SK-N-MC (cell line): ENCODE results near the gene GABRD.

Experiments
- DNase-seq: peaks from one replicate; pipeline ENCODE4 v3.0.0-alpha.2; 2011; ENCODE audit warnings: low read depth, low spot score
- H3K27ac ChIP-seq: fragments of 200-600 bp; sonication (generic); 2 replicates; pipeline ENCODE4 v1.5.1; 2016; ENCODE audit warnings: mixed run types
- H3K36me3 ChIP-seq: fragments of 200-600 bp; sonication (generic); 2 replicates; pipeline ENCODE4 v1.6.1; 2017; ENCODE audit warnings: antibody characterized with exemption, low read length, mixed read lengths; ENCODE audit not compliant: insufficient read depth
- H3K4me3 ChIP-seq: fragments of 200-600 bp; sonication (generic); 2 replicates; pipeline ENCODE4 v1.5.1; 2016
- H3K9ac ChIP-seq: fragments of 200-600 bp; sonication (generic); 2 replicates; pipeline ENCODE4 v1.8.0; 2017; ENCODE audit warnings: mixed run types, mixed read lengths; ENCODE audit not compliant: insufficient read length
- H3K9me3 ChIP-seq: fragments of 200-600 bp; sonication (generic); 2 replicates; pipeline ENCODE4 v1.6.1; 2017; ENCODE audit warnings: low read depth, mild to moderate bottlenecking, antibody characterized with exemption, low read length, moderate library complexity, mixed read lengths
- EZH2 ChIP-seq: fragments of 200-600 bp; sonication (generic); IDR thresholded peaks from one replicate; pipeline ENCODE4 v1.6.1; 2017; ENCODE audit warnings: antibody characterized with exemption
- FOXP2 ChIP-seq: optimal IDR thresholded peaks from 2 replicates; pipeline ENCODE3; 2011; ENCODE audit warnings: mild to moderate bottlenecking, moderate library complexity; ENCODE audit not compliant: insufficient read depth; ENCODE audit errors: extremely low read length, control extremely low read depth
- POLR2AphosphoS5 ChIP-seq: IDR thresholded peaks from 2 replicates; pipeline ENCODE4 v1.6.1; 2012; ENCODE audit warnings: mild to moderate bottlenecking, low read depth, low read length, borderline replicate concordance

GABRD gene

GRCh38 chr1:2019172-2019543, at the start of gene GABRD:
Gene GABRD, plus strand, starts transcription at chr1:2019345. Its CDS starts 79 bp downstream, at chr1:2019424.
- Histone ChIP-seq H3K9me3 (no peaks in the 10 kb centered on the region), H3K27ac (no peak within 1 kb of the TSS), H3K36me3 (no peaks in the 10 kb centered on the region), H3K9ac (no peak within 1 kb of the TSS), H3K4me3 (peak within 1 kb of the TSS; percentile 55)
- DNase-seq, result no peak
- no peak for TF ChIP-seq EZH2
- no peak for TF ChIP-seq POLR2AphosphoS5
- TF ChIP-seq FOXP2, result no peak

- no peaks in the 10 kb centered on the region for H3K9me3 ChIP-seq
- no peak overlapping the region for H3K9ac ChIP-seq
- TF ChIP-seq POLR2AphosphoS5 (no peak), FOXP2 (no peak), EZH2 (no peak)
- no peak overlapping the region for H3K27ac ChIP-seq
- H3K4me3 ChIP-seq, result no peak overlapping the region
- DNase-seq, result no peak
- no peaks in the 10 kb centered on the region for H3K36me3 ChIP-seq
These were observed 49.6 kb upstream of the GABRD start for GRCh38 chr1:1969505-1969900.

GRCh38 chr1:1969953-1970716, 49.0 kb upstream of the GABRD start:
- Histone ChIP-seq H3K36me3 (no peaks in the 10 kb centered on the region), H3K9ac (no peak overlapping the region), H3K9me3 (no peaks in the 10 kb centered on the region), H3K27ac (no peak overlapping the region), H3K4me3 (no peak overlapping the region)
- no peak for DNase-seq
- TF ChIP-seq POLR2AphosphoS5 (no peak), FOXP2 (no peak), EZH2 (no peak)

GRCh38 chr1:1971017-1971416, 48.1 kb upstream of the GABRD start:
- Histone ChIP-seq H3K36me3 (no peaks in the 10 kb centered on the region), H3K4me3 (no peak overlapping the region), H3K9me3 (no peaks in the 10 kb centered on the region), H3K9ac (no peak overlapping the region), H3K27ac (no peak overlapping the region)
- no peak for TF ChIP-seq FOXP2
- TF ChIP-seq POLR2AphosphoS5, result no peak
- TF ChIP-seq EZH2, result no peak
- no peak for DNase-seq

- Histone ChIP-seq H3K9ac (no peak overlapping the region), H3K27ac (no peak overlapping the region), H3K4me3 (no peak overlapping the region), H3K9me3 (no peaks in the 10 kb centered on the region), H3K36me3 (no peaks in the 10 kb centered on the region)
- no peak for DNase-seq
- TF ChIP-seq FOXP2 (no peak), EZH2 (no peak), POLR2AphosphoS5 (no peak)
These were observed 47.5 kb upstream of the GABRD start for GRCh38 chr1:1971688-1972087.

GRCh38 chr1:1972976-1973715, 46.0 kb upstream of the GABRD start:
- Histone ChIP-seq H3K9me3 (no peaks in the 10 kb centered on the region), H3K9ac (no peak overlapping the region), H3K27ac (no peak overlapping the region), H3K36me3 (no peaks in the 10 kb centered on the region), H3K4me3 (no peak overlapping the region)
- DNase-seq, result no peak
- no peak for TF ChIP-seq POLR2AphosphoS5
- no peak for TF ChIP-seq EZH2

- no peak overlapping the region for H3K4me3 ChIP-seq
- DNase-seq, result no peak
- no peak overlapping the region for H3K27ac ChIP-seq
- H3K9ac ChIP-seq, result no peak overlapping the region
- no peaks in the 10 kb centered on the region for H3K36me3 ChIP-seq
- TF ChIP-seq EZH2 (no peak), FOXP2 (no peak), POLR2AphosphoS5 (no peak)
- H3K9me3 ChIP-seq, result no peaks in the 10 kb centered on the region
These were observed 45.2 kb upstream of the GABRD start for GRCh38 chr1:1973716-1974642.

- H3K4me3 ChIP-seq, result no peak overlapping the region
- no peak for DNase-seq
- H3K9ac ChIP-seq, result no peak overlapping the region
- no peaks in the 10 kb centered on the region for H3K9me3 ChIP-seq
- no peaks in the 10 kb centered on the region for H3K36me3 ChIP-seq
- H3K27ac ChIP-seq, result no peak overlapping the region
- no peak for TF ChIP-seq FOXP2
These were observed 44.3 kb upstream of the GABRD start for GRCh38 chr1:1974834-1975233.
